BJ (cell line): ENCODE data around the gene SLC15A3. TPM values are rescaled to one million over a fixed set of nuclear protein-coding genes. Genes with fewer than 3 reads are reported as not detected.
A peak's percentile ranks its signal among the peaks of the same experiment; 100 is the strongest.

Experiments
- CTCF ChIA-PET: fragments of 350-600 bp; formaldehyde crosslinking; extraction: SDS; loops from one replicate; lab custom pipeline; 2021; ENCODE audit warnings: antibody characterized with exemption, inconsistent platforms; lab: Yijun Ruan, JAX
- POLR2A ChIA-PET: fragments of 300-600 bp; sonication (Branson Sonifier 250); formaldehyde crosslinking; extraction: SDS; loops from one replicate; lab custom pipeline; 2021; ENCODE audit warnings: antibody characterized with exemption; lab: Charles Lee
- DNase-seq: peaks from one replicate; pipeline ENCODE4 v3.0.0-alpha.2; 2011; ENCODE audit warnings: low read depth
- H3K27me3 ChIP-seq: 2 replicates; pipeline ENCODE4 v1.6.0; 2011; ENCODE audit warnings: low read length; ENCODE audit not compliant: control insufficient read depth, insufficient read depth
- H3K36me3 ChIP-seq: 2 replicates; pipeline ENCODE4 v1.5.1; 2011; ENCODE audit warnings: low read length; ENCODE audit not compliant: control insufficient read depth, insufficient read depth
- H3K4me3 ChIP-seq: 2 replicates; pipeline ENCODE4 v1.5.1; 2011; ENCODE audit warnings: low read depth, mild to moderate bottlenecking, control low read depth, low read length
- CTCF ChIP-seq: IDR thresholded peaks from 2 replicates; pipeline ENCODE4 v1.5.1; 2011; ENCODE audit warnings: low read depth, mild to moderate bottlenecking, control low read depth, inconsistent platforms, low read length, moderate library complexity; ENCODE audit not compliant: insufficient read depth
- polyA plus RNA-seq: library from polyadenylated mRNA; depleted of rRNA; stranded (reverse); fragments of >200 nt; gene quantifications from 2 replicates; pipeline ENCODE4 v1.2.3, GENCODE V29; 2011

SLC15A3 gene
- polyA plus RNA-seq, 1 experiment, result 14.1 TPM

- Histone ChIP-seq H3K27me3 (peaks cover 1% of the 10 kb centered on the region; the same call in 1 of the 2 replicates), H3K4me3 (no peak overlapping the region), H3K36me3 (no peaks in the 10 kb centered on the region)
- TF ChIP-seq CTCF, result no peak
- POLR2A ChIA-PET, result no interaction called here
- no peak for DNase-seq
- CTCF ChIA-PET, result interaction anchor here (1.7 to 2.3 kb wide), 2 partner anchors 15 to 233 kb away, joined by 6 read pairs; no protein-coding TSS in a partner anchor
Measured at GRCh38 chr11:60954421-60954820, 2.4 kb upstream of the SLC15A3 start.

DNA sequence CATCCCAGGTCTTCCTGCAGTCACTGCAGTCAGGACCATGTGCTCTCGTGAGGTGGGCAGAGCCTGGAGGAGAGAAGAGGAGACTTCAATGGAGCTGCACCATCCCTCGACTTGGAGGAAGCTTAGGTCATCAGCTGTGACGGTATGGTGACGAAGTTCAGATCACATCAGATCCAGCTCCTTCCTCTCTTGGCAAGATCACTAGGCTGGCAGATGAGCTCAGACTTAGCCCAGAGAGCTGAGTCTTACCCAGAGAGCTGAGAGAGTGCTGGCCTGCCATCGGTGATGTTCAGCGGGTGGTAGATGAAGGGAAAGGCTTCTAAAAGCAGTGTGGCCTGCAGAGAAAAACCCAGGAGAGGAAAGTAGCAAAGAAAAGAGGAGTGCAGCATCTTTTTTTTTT lies 1.8 kb upstream of the SLC15A3 start:
- Histone ChIP-seq H3K27me3 (peaks cover 1% of the 10 kb centered on the region; the same call in 1 of the 2 replicates), H3K4me3 (no peak overlapping the region), H3K36me3 (no peaks in the 10 kb centered on the region)
- no peak for DNase-seq
- ChIA-PET CTCF (interaction anchor here (2.3 kb wide), 1 partner anchor 234 kb away, joined by 6 read pairs; no protein-coding TSS in a partner anchor), POLR2A (no interaction called here)
- no peak for TF ChIP-seq CTCF

GRCh38 chr11:60952742-60953170 lies 780 bp upstream of the SLC15A3 start:
- Histone ChIP-seq H3K27me3 (peaks cover 1% of the 10 kb centered on the region; the same call in 1 of the 2 replicates), H3K36me3 (no peaks in the 10 kb centered on the region), H3K4me3 (no peak overlapping the region)
- ChIA-PET POLR2A (no interaction called here), CTCF (interaction anchor here (2.3 kb wide), 1 partner anchor 235 kb away, joined by 6 read pairs; no protein-coding TSS in a partner anchor)
- no peak for TF ChIP-seq CTCF
- no peak for DNase-seq

- POLR2A ChIA-PET, result no interaction called here
- CTCF ChIA-PET, result no interaction called here
- Histone ChIP-seq H3K36me3 (no peaks in the 10 kb centered on the region), H3K4me3 (peak overlapping the region; percentile 45), H3K27me3 (peaks cover 1% of the 10 kb centered on the region; the same call in 1 of the 2 replicates)
- DNase-seq, result no peak
- TF ChIP-seq CTCF, result no peak
Measured at GRCh38 chr11:60951606-60951903, 421 bp downstream of the SLC15A3 start.

DNA sequence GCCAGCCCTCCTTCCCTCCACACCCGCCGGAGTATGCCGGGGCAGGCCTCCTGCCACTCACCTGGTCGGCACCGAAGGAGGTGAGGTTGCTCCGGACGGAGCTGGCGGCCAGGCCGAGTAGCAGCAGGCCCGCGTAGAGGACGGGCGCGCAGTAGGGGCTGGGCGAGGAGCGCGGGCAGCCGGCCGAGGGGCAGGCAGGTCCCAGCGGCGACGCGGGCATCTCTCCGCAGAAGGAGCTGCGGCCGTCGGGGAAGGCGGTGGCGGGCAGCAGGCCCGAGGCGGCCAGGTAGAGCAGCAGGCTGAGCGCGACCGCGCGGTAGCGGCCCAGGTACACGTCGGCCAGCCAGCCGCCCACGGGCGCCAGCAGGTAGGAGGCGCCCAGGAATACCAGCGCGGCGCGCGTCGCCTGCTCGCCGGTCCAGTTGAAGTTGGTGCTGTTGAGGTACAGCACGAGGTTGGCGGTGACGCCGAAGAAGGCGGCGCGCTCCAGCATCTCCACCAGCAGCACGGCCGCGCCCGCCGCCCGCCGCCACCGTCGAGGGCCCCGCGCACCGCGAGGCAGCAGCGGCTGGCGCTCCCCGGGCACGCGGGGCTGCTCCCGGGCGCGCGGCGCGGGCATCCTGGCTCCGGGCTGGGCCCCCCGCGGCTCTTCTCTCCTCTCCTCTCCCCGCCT lies 907 bp downstream of the SLC15A3 start:
- no peak for DNase-seq
- ChIA-PET POLR2A (no interaction called here), CTCF (interaction anchor here (1.7 kb wide), 1 partner anchor 10 kb away, joined by 5 read pairs; no protein-coding TSS in a partner anchor)
- Histone ChIP-seq H3K36me3 (no peaks in the 10 kb centered on the region), H3K4me3 (peak overlapping the region; percentile 45), H3K27me3 (peaks cover 1% of the 10 kb centered on the region; the same call in 1 of the 2 replicates)
- no peak for TF ChIP-seq CTCF
